Karpas-422 (cell line): ENCODE results near the gene GUCY1A2. TPM values are rescaled to one million over a fixed set of nuclear protein-coding genes. Genes with fewer than 3 reads are reported as not detected.

Experiments
- DNase-seq: peaks from one replicate; pipeline ENCODE4 v3.0.0-alpha.2; 2015
- H2AFZ ChIP-seq: fragments of 200-600 bp; sonication (generic); 2 replicates; pipeline ENCODE4 v1.6.1; 2014; ENCODE audit warnings: antibody characterized with exemption, low read length, mixed read lengths
- H3K27ac ChIP-seq: fragments of 200-600 bp; sonication (generic); 2 replicates; pipeline ENCODE4 v1.5.1; 2014; ENCODE audit warnings: mild to moderate bottlenecking, low read length, moderate library complexity
- H3K27me3 ChIP-seq: fragments of 200-600 bp; sonication (generic); 2 replicates; pipeline ENCODE4 v1.6.1; 2014; ENCODE audit warnings: low read length, mixed read lengths
- H3K36me3 ChIP-seq: fragments of 200-600 bp; sonication (generic); 2 replicates; pipeline ENCODE4 v1.6.1; 2014; ENCODE audit warnings: low read length, mixed read lengths; ENCODE audit not compliant: insufficient read depth
- H3K4me1 ChIP-seq: fragments of 200-600 bp; sonication (generic); 2 replicates; pipeline ENCODE4 v1.6.1; 2014; ENCODE audit warnings: mild to moderate bottlenecking, low read length, mixed read lengths
- H3K4me2 ChIP-seq: fragments of 200-600 bp; sonication (generic); 2 replicates; pipeline ENCODE4 v1.6.1; 2014; ENCODE audit warnings: low read length, low read depth, mild to moderate bottlenecking; ENCODE audit not compliant: poor library complexity, severe bottlenecking
- H3K4me3 ChIP-seq: fragments of 200-600 bp; sonication (generic); 2 replicates; pipeline ENCODE4 v1.5.1; 2014; ENCODE audit warnings: mild to moderate bottlenecking, antibody characterized with exemption, low read length, mixed read lengths
- H3K79me2 ChIP-seq: fragments of 200-600 bp; sonication (generic); 2 replicates; pipeline ENCODE4 v1.6.1; 2014; ENCODE audit warnings: mild to moderate bottlenecking, low read length, mixed read lengths
- H3K9ac ChIP-seq: fragments of 200-600 bp; sonication (generic); 2 replicates; pipeline ENCODE4 v1.6.0; 2014; ENCODE audit warnings: low read length
- H3K9me2 ChIP-seq: fragments of 200-600 bp; sonication (generic), shearing (Covaris generic); replicated peaks from 2 replicates; pipeline ENCODE4 v1.6.0; 2014; ENCODE audit warnings: mild to moderate bottlenecking, low read length, moderate library complexity; ENCODE audit not compliant: insufficient read depth
- H3K9me3 ChIP-seq: fragments of 300-700, 200-600 bp; sonication (generic); 2 replicates; pipeline ENCODE4 v1.6.1; 2014; ENCODE audit warnings: low read length, mixed read lengths
- H4K20me1 ChIP-seq: fragments of 200-600 bp; sonication (generic); 2 replicates; pipeline ENCODE4 v1.6.1; 2014; ENCODE audit warnings: mild to moderate bottlenecking, antibody characterized with exemption, low read length, low read depth; ENCODE audit not compliant: insufficient read depth
- total RNA-seq: library from RNA; depleted of rRNA; stranded (reverse); fragments of >200 nt; shearing (Covaris generic); gene quantifications from 2 replicates; pipeline ENCODE4 v1.2.3, GENCODE V29; 2014; ENCODE audit warnings: low replicate concordance

The GUCY1A2 gene
- total RNA-seq, 1 experiment from 2014 or later, result 0.04 TPM

DNA sequence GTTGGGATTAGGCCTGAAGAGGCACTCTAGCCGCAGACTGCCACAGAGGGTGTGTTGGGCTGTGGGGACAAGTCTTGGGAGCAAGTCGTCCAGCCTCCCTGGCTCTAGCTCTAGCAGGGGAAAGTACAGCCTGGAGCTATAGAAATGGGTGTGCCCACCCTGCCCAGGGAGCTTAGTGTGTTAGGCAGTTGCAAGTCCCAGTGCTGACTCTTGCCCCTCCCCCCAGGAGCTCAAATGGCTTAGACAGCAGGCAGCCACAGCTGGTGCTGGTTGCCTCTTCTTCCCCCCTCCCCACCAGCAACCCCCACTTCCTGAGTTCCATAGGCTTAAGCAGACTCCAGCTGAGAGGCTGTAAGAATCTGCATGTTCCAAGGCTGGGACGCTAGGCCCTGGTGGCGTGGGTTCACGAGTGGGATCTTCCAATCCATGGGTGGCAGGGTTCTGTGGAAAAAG lies 61.2 kb downstream of the GUCY1A2 start:
- Histone ChIP-seq H3K9me3 (no peaks in the 10 kb centered on the region), H3K4me1 (no peaks in the 10 kb centered on the region), H4K20me1 (no peaks in the 10 kb centered on the region), H3K27ac (no peak overlapping the region), H3K4me3 (no peak overlapping the region), H3K9ac (no peak overlapping the region), H2AFZ (no peak overlapping the region), H3K27me3 (no peaks in the 10 kb centered on the region), H3K4me2 (no peak overlapping the region), H3K9me2 (no peaks in the 10 kb centered on the region), H3K36me3 (no peaks in the 10 kb centered on the region), H3K79me2 (no peaks in the 10 kb centered on the region)
- no peak for DNase-seq

- no peak for DNase-seq
- Histone ChIP-seq H3K9ac (no peak overlapping the region), H3K27ac (no peak overlapping the region), H3K9me2 (no peaks in the 10 kb centered on the region), H4K20me1 (no peaks in the 10 kb centered on the region), H3K9me3 (no peaks in the 10 kb centered on the region), H3K27me3 (no peaks in the 10 kb centered on the region), H3K4me2 (no peak overlapping the region), H3K4me1 (no peaks in the 10 kb centered on the region), H3K79me2 (no peaks in the 10 kb centered on the region), H2AFZ (no peak overlapping the region), H3K36me3 (no peaks in the 10 kb centered on the region), H3K4me3 (no peak overlapping the region)
These were observed 68.2 kb downstream of the GUCY1A2 start for GRCh38 chr11:106950067-106950491.

GRCh38 chr11:106943089-106943488 lies 75.2 kb downstream of the GUCY1A2 start:
- H3K9me2 ChIP-seq, result no peaks in the 10 kb centered on the region
- no peak for DNase-seq
- H4K20me1 ChIP-seq, result no peaks in the 10 kb centered on the region
- H3K79me2 ChIP-seq, result no peaks in the 10 kb centered on the region
- no peaks in the 10 kb centered on the region for H3K27me3 ChIP-seq
- no peak overlapping the region for H2AFZ ChIP-seq
- H3K36me3 ChIP-seq, result no peaks in the 10 kb centered on the region
- H3K4me1 ChIP-seq, result no peaks in the 10 kb centered on the region
- no peak overlapping the region for H3K27ac ChIP-seq
- H3K4me3 ChIP-seq, result no peak overlapping the region
- H3K4me2 ChIP-seq, result no peak overlapping the region
- no peaks in the 10 kb centered on the region for H3K9me3 ChIP-seq
- no peak overlapping the region for H3K9ac ChIP-seq

GRCh38 chr11:106939157-106939556 lies 79.1 kb downstream of the GUCY1A2 start:
- Histone ChIP-seq H2AFZ (no peak overlapping the region), H3K9me2 (no peaks in the 10 kb centered on the region), H3K4me3 (no peak overlapping the region), H4K20me1 (no peaks in the 10 kb centered on the region), H3K9me3 (no peaks in the 10 kb centered on the region), H3K4me2 (no peak overlapping the region), H3K27ac (no peak overlapping the region), H3K79me2 (no peaks in the 10 kb centered on the region), H3K27me3 (no peaks in the 10 kb centered on the region), H3K36me3 (no peaks in the 10 kb centered on the region), H3K4me1 (no peaks in the 10 kb centered on the region), H3K9ac (no peak overlapping the region)
- no peak for DNase-seq

DNA sequence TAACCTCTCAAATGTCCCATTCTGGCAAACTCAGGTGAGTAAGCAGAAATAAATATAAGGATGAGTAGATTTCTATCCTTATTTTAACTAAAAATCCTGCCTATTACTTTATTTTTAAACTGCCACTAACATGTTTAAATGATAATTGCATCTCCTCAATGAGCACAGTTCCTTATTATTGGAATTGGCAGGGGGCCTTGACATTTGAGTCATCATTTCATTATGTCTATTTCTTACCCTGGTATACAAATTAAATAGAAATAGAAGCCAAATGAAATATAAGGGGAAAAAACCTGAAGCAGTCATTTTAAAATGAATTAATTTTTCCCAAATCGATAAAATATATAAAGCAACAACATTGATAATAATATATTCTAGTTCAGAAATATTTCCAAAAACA lies 81.2 kb downstream of the GUCY1A2 start:
- no peaks in the 10 kb centered on the region for H3K79me2 ChIP-seq
- H3K4me1 ChIP-seq, result no peaks in the 10 kb centered on the region
- no peak overlapping the region for H3K4me2 ChIP-seq
- no peak overlapping the region for H3K4me3 ChIP-seq
- no peaks in the 10 kb centered on the region for H3K9me2 ChIP-seq
- no peaks in the 10 kb centered on the region for H3K36me3 ChIP-seq
- no peak for DNase-seq
- no peak overlapping the region for H3K27ac ChIP-seq
- H2AFZ ChIP-seq, result no peak overlapping the region
- H3K9me3 ChIP-seq, result no peaks in the 10 kb centered on the region
- H3K27me3 ChIP-seq, result no peaks in the 10 kb centered on the region
- H4K20me1 ChIP-seq, result no peaks in the 10 kb centered on the region
- H3K9ac ChIP-seq, result no peak overlapping the region

DNA sequence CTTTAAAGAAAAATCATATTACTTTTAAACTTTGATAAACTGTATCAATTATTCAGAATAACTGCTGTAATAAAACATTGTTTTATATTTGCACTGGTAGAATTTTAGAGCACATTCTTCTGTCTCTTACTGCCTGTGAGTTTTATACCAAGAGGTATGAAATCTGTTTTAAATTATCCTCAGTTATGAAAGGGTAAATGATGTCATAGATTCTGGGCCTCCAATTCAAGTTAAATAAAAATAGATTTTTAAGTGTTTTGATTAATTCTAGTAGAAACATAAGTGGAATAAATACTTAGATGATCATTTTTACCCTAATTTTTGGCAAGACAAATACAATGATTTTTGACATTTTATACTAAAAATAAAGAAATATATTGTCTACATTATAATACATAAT lies 93.0 kb downstream of the GUCY1A2 start:
- Histone ChIP-seq H2AFZ (no peak overlapping the region), H3K9ac (no peak overlapping the region), H3K36me3 (no peaks in the 10 kb centered on the region), H4K20me1 (no peaks in the 10 kb centered on the region), H3K79me2 (no peaks in the 10 kb centered on the region), H3K27ac (no peak overlapping the region), H3K9me2 (no peaks in the 10 kb centered on the region), H3K4me3 (no peak overlapping the region), H3K9me3 (no peaks in the 10 kb centered on the region), H3K4me1 (no peaks in the 10 kb centered on the region), H3K4me2 (no peak overlapping the region), H3K27me3 (no peaks in the 10 kb centered on the region; the same call in 1 of the 2 replicates)
- no peak for DNase-seq

DNA sequence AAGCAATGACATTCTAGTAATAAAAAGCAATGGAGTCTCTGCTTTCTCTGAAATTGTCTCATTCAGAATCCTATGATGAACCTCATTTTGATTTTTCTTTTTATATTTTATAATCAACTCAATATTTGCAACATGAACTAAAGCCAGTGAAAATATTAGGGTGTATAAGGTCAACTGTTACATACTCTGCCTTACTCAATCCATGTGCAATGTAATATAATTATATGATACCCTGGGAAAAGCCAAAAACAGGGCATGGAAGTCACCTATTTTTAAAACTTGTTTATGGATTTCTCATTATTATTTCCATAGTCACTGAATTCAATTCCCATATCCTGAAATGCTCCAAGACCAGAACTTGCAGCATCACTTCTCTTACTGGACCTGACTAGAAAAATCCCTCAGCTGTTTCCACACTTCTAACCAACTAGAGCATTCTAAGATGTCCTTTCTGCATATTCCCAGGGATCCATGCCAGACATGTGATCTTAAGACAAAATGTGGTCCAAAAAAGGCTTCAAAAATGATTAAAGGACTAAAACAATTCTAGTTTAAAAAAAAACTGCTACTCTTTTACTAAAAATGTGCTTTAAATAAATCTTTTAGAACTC lies 97.3 kb downstream of the GUCY1A2 start:
- Histone ChIP-seq H3K9me2 (no peaks in the 10 kb centered on the region), H4K20me1 (no peaks in the 10 kb centered on the region), H3K4me3 (no peak overlapping the region), H3K79me2 (no peaks in the 10 kb centered on the region), H2AFZ (no peak overlapping the region), H3K9ac (no peak overlapping the region), H3K9me3 (no peaks in the 10 kb centered on the region), H3K4me2 (no peak overlapping the region), H3K27ac (no peak overlapping the region), H3K4me1 (no peaks in the 10 kb centered on the region), H3K27me3 (no peaks in the 10 kb centered on the region; the same call in 1 of the 2 replicates), H3K36me3 (no peaks in the 10 kb centered on the region)
- DNase-seq, result no peak

DNA sequence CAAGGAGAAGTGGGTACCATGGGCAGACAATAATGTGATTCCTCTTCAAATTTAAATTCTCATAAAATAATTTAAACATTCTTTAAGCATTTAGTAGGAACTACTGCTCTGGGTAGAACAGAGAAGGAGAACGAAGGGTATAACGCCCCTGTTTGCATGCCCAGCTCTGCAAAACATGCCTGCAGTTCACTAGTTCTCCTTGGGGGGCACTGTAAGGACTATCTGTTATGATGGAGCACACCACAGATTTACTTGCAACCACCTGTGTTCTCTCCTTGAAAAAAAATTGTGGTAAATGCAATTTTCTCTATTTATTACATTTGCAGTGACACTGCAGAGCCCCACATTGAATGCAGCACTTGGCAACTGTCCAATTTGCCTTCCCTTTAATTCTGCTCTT lies 100.3 kb downstream of the GUCY1A2 start:
- Histone ChIP-seq H3K79me2 (no peaks in the 10 kb centered on the region), H3K4me1 (no peaks in the 10 kb centered on the region), H3K4me3 (no peak overlapping the region), H2AFZ (no peak overlapping the region), H4K20me1 (no peaks in the 10 kb centered on the region), H3K27me3 (no peaks in the 10 kb centered on the region; the same call in 1 of the 2 replicates), H3K27ac (no peak overlapping the region), H3K9me3 (no peaks in the 10 kb centered on the region), H3K9me2 (no peaks in the 10 kb centered on the region), H3K36me3 (no peaks in the 10 kb centered on the region), H3K9ac (no peak overlapping the region), H3K4me2 (no peak overlapping the region)
- peak; percentile 60 for DNase-seq
